NCI-H1436 treated with DMSO at 0.1 percent for 48 hours (cell line): ENCODE measurements around the gene COLEC12.

Source experiments
- DNase-seq: peaks from one replicate; lab custom pipeline; 2025; lab: John Stamatoyannopoulos, UW

COLEC12 gene

GRCh38 chr18:506264-506663, 5.8 kb upstream of the COLEC12 start:
- DNase-seq = no peak

GRCh38 chr18:505483-506122, 5.1 kb upstream of the COLEC12 start:
- no peak for DNase-seq

GRCh38 chr18:501406-501714, 859 bp upstream of the COLEC12 start:
- no peak for DNase-seq

GRCh38 chr18:499776-500631, 497 bp downstream of the COLEC12 start:
- DNase-seq = no peak

- DNase-seq = no peak
Observed at GRCh38 chr18:498931-499775, 1.3 kb downstream of the COLEC12 start.

- no peak for DNase-seq
Observed at GRCh38 chr18:497688-498087, 2.8 kb downstream of the COLEC12 start.

GRCh38 chr18:495452-495851, 5.0 kb downstream of the COLEC12 start:
- DNase-seq = no peak

- no peak for DNase-seq
Observed at GRCh38 chr18:495017-495416, 5.5 kb downstream of the COLEC12 start.

GRCh38 chr18:493986-494983, 6.2 kb downstream of the COLEC12 start:
- DNase-seq = no peak

- DNase-seq = no peak
Observed at GRCh38 chr18:492451-492850, 8.1 kb downstream of the COLEC12 start.

GRCh38 chr18:490624-491023, 9.9 kb downstream of the COLEC12 start:
- no peak for DNase-seq

- DNase-seq = no peak
Observed at GRCh38 chr18:490024-490366, 10.5 kb downstream of the COLEC12 start.

- no peak for DNase-seq
Observed at GRCh38 chr18:489244-490023, 11.1 kb downstream of the COLEC12 start.

- no peak for DNase-seq
Observed at GRCh38 chr18:486929-487740, 13.4 kb downstream of the COLEC12 start.

GRCh38 chr18:484749-485464, 15.6 kb downstream of the COLEC12 start:
- DNase-seq = no peak

GRCh38 chr18:478681-479080, 21.8 kb downstream of the COLEC12 start:
- DNase-seq = no peak

GRCh38 chr18:477565-477964, 22.9 kb downstream of the COLEC12 start:
- no peak for DNase-seq

GRCh38 chr18:476251-476664, 24.2 kb downstream of the COLEC12 start:
- DNase-seq = no peak
